Measurements from ENCODE around the gene RMRP.
A peak's percentile ranks its signal among the peaks of the same experiment; 100 is the strongest.

RMRP gene

GRCh38 chr9:35687306-35687705 lies 29.5 kb upstream of the RMRP start:
- H3K27me3 ChIP-seq (ENCODE audit: insufficient read depth, low read length) = no peaks in the 10 kb centered on the region
- peaks cover 48% of the 10 kb centered on the region for H3K4me1 ChIP-seq (ENCODE audit: control insufficient read depth, insufficient read depth, low read length, unreplicated experiment)
- H2AFZ ChIP-seq (ENCODE audit: low read length, unreplicated experiment) = no peak overlapping the region
- H3K36me3 ChIP-seq (ENCODE audit: insufficient read depth, low read length) = peaks cover 40% of the 10 kb centered on the region; the same call in 1 of the 2 replicates
- peaks cover 51% of the 10 kb centered on the region for H3K79me2 ChIP-seq (ENCODE audit: control insufficient read depth, insufficient read depth, low read length, unreplicated experiment)
- H3K4me3 ChIP-seq (ENCODE audit: low read depth, low read length) = peak overlapping the region; percentile 98
- 0 out of 2 replicates have a peak overlapping the region, but pooled peaks have one; percentile 91 for H3K27ac ChIP-seq (ENCODE audit: low read depth, low read length)

DNA sequence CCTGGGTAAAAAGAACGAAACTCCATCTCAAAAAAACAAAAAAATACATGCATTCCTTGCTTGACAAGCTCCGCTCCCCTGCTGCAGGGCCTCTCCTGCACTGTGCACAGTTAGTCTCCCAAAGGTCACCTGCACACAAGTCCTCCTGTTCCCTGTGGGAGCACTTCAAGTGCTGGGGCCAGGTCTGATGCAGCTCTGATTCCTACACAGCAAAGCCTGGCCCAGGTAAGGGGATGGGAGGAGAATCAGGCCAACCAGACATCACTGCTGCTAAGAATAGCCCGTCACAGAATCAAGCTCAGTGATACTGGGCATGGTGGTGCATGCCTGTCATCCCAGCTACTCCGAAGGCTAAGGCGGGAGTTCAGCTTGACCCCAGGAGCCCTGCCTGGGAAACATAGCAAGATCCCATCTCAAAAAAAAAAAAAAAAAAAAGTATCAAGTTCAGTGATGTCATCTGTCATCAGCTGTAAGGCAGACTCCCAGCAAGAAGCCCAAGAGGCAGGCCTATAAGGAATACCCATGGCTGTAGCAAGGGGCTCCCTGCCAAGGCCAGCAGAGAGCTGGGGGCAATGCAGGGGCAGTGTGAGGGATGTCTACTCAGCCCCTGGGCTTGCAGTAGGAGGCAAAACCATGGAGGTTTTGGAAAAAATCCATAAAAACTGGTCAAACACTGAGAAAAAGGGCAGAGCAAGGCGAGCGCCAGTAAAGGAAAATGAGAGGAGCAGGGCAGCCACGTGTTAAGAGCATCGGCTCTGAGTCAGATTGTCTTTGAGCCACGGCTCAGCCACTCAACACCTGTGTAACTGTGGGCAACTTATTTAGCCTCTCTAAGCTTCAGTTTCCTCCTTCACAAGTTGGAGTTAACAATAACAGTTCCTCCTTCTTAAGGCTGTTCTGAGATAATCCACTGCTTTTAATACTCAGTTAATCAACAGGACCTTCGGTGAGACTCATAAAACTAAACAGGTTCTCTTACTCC lies 28.7 kb upstream of the RMRP start:
- Histone ChIP-seq H3K4me1 (ENCODE audit: control insufficient read depth, insufficient read depth, low read length, unreplicated experiment) (peaks cover 54% of the 10 kb centered on the region), H3K79me2 (ENCODE audit: control insufficient read depth, insufficient read depth, low read length, unreplicated experiment) (peaks cover 51% of the 10 kb centered on the region), H3K4me3 (ENCODE audit: low read depth, low read length) (peak overlapping the region; percentile 98), H3K36me3 (ENCODE audit: insufficient read depth, low read length) (peaks cover 40% of the 10 kb centered on the region; the same call in 1 of the 2 replicates), H3K27me3 (ENCODE audit: insufficient read depth, low read length) (no peaks in the 10 kb centered on the region), H2AFZ (ENCODE audit: low read length, unreplicated experiment) (no peak overlapping the region), H3K27ac (ENCODE audit: low read depth, low read length) (0 out of 2 replicates have a peak overlapping the region, but pooled peaks have one; percentile 14)

DNA sequence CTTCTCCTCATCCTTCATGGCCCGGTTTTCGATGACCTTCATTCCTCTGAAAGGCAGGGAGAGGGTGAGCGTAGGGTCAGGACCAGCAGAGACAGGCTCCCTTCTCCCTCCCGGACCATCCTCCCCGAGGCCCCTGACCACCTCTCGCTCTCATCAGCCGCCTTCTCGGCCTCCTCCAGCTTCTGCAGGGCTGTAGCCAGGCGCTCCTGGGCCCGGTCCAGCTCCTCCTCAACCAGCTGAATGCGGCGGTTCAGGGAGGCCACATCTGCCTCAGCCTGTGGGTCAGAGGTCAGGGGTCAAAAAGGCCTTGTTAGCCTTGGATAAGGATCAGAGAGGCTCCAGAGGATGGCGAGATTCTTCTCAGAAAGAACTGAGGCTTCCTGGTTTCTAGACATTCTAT lies 27.7 kb upstream of the RMRP start:
- Histone ChIP-seq H3K27me3 (ENCODE audit: insufficient read depth, low read length) (no peaks in the 10 kb centered on the region), H3K27ac (ENCODE audit: low read depth, low read length) (no peak overlapping the region), H2AFZ (ENCODE audit: low read length, unreplicated experiment) (no peak overlapping the region), H3K4me1 (ENCODE audit: control insufficient read depth, insufficient read depth, low read length, unreplicated experiment) (peaks cover 57% of the 10 kb centered on the region), H3K4me3 (ENCODE audit: low read depth, low read length) (no peak overlapping the region; the same call in 1 of the 2 replicates), H3K79me2 (ENCODE audit: control insufficient read depth, insufficient read depth, low read length, unreplicated experiment) (peaks cover 51% of the 10 kb centered on the region), H3K36me3 (ENCODE audit: insufficient read depth, low read length) (peaks cover 40% of the 10 kb centered on the region; the same call in 1 of the 2 replicates)

DNA sequence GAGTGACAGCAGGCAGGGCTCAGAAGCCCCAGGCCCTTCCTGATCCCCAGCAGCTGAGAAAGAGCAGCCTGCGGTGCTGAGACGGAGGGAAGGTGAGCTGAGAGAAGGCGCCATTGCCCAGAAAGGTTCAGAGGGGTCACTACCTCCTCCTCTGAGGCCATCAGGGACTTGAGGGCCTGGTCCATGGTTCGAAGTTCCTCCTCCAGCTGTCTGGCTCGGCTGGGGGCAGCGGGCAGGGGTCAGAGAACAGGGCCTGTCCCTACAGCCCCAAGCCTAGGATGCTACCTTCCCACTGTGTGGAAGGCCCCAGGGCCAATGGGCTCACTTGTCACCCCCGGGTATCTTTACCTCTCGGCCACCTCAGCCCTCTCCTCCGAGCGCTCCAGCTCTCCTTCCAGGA lies 27.1 kb upstream of the RMRP start:
- Histone ChIP-seq H2AFZ (ENCODE audit: low read length, unreplicated experiment) (no peak overlapping the region), H3K4me1 (ENCODE audit: control insufficient read depth, insufficient read depth, low read length, unreplicated experiment) (peaks cover 57% of the 10 kb centered on the region), H3K4me3 (ENCODE audit: low read depth, low read length) (no peak overlapping the region), H3K27ac (ENCODE audit: low read depth, low read length) (no peak overlapping the region), H3K27me3 (ENCODE audit: insufficient read depth, low read length) (no peaks in the 10 kb centered on the region), H3K36me3 (ENCODE audit: insufficient read depth, low read length) (peaks cover 40% of the 10 kb centered on the region; the same call in 1 of the 2 replicates), H3K79me2 (ENCODE audit: control insufficient read depth, insufficient read depth, low read length, unreplicated experiment) (peaks cover 51% of the 10 kb centered on the region)

GRCh38 chr9:35683323-35683722 lies 25.5 kb upstream of the RMRP start:
- Histone ChIP-seq H3K79me2 (ENCODE audit: control insufficient read depth, insufficient read depth, low read length, unreplicated experiment) (peaks cover 35% of the 10 kb centered on the region), H3K27ac (ENCODE audit: low read depth, low read length) (peak overlapping the region; percentile 21; the same call in 1 of the 2 replicates), H2AFZ (ENCODE audit: low read length, unreplicated experiment) (no peak overlapping the region), H3K36me3 (ENCODE audit: insufficient read depth, low read length) (peaks cover 39% of the 10 kb centered on the region; the same call in 1 of the 2 replicates), H3K4me1 (ENCODE audit: control insufficient read depth, insufficient read depth, low read length, unreplicated experiment) (peaks cover 57% of the 10 kb centered on the region), H3K4me3 (ENCODE audit: low read depth, low read length) (no peak overlapping the region), H3K27me3 (ENCODE audit: insufficient read depth, low read length) (no peaks in the 10 kb centered on the region)

DNA sequence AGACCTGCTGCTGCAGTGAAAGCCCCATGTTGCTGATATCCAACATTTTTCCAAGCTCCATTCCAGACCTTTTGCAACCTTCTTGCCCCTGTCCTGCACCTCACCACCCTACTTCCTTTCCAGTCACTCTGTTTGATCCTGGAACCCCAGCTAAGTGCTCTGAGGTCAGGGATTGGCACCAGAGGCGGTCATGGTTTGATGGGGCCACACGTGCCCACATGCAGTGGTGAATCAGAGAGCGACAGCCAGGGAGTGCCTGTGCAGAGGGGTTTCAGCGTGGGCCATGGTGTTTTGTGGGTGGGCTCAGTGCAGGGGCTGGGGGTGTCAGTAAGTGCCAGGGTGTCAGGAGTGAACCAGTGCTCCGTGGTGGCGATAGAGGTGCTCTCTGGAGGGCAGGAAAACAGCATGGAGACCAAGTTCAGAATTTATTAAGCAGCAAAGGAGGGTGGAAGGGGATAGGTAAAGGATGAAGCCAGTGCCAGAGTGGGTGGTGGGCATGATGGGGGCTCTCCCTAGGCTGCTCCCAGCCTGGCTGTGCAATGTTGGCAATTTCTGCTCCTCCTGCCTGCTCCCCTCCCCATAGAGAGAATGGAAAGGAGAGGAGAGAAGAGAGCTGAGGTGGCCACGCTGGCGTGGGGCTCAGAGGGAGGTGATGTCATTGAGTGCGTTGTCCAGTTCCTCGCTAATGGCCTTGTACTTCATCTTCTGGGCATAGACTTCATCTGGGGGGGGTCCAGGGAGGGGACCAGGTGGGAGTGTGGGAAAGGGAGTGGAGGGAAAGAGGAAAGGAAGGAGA lies 24.9 kb upstream of the RMRP start:
- Histone ChIP-seq H3K27me3 (ENCODE audit: insufficient read depth, low read length) (no peaks in the 10 kb centered on the region), H3K36me3 (ENCODE audit: insufficient read depth, low read length) (peaks cover 33% of the 10 kb centered on the region; the same call in 1 of the 2 replicates), H3K27ac (ENCODE audit: low read depth, low read length) (no peak overlapping the region)

DNA sequence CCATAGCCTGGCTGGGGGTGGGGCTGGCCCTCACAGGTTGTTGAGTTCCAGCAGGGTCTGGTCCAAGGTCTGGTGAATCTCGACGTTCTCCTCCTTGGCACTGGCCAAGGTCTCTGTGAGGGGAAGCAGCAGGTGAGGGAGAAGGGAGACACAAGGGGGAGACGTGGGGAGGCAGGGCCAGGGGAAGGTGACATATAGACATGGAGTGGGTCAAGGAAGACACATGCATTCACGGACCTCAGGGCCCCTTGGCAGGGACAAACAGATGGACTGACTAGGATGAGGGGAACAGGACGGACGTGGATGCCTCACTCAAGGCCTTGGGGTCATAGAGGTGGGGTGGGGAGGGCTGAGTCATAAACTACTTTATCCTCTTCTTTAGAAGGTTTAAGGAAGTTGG lies 24.2 kb upstream of the RMRP start:
- H2AFZ ChIP-seq (ENCODE audit: low read length, unreplicated experiment) = no peak overlapping the region
- no peaks in the 10 kb centered on the region for H3K27me3 ChIP-seq (ENCODE audit: insufficient read depth, low read length)
- H3K79me2 ChIP-seq (ENCODE audit: control insufficient read depth, insufficient read depth, low read length, unreplicated experiment) = peaks cover 22% of the 10 kb centered on the region
- peaks cover 28% of the 10 kb centered on the region; the same call in 1 of the 2 replicates for H3K36me3 ChIP-seq (ENCODE audit: insufficient read depth, low read length)
- H3K4me3 ChIP-seq (ENCODE audit: low read depth, low read length) = no peak overlapping the region
- peaks cover 44% of the 10 kb centered on the region for H3K4me1 ChIP-seq (ENCODE audit: control insufficient read depth, insufficient read depth, low read length, unreplicated experiment)
- peak overlapping the region; percentile 6 for H3K27ac ChIP-seq (ENCODE audit: low read depth, low read length)

More for the DNA sequence above, 24.9 kb upstream of the RMRP start:
- Histone ChIP-seq H2AFZ (ENCODE audit: low read length, unreplicated experiment) (no peak overlapping the region), H3K4me1 (ENCODE audit: control insufficient read depth, insufficient read depth, low read length, unreplicated experiment) (peaks cover 50% of the 10 kb centered on the region), H3K79me2 (ENCODE audit: control insufficient read depth, insufficient read depth, low read length, unreplicated experiment) (peaks cover 29% of the 10 kb centered on the region), H3K4me3 (ENCODE audit: low read depth, low read length) (no peak overlapping the region)

DNA sequence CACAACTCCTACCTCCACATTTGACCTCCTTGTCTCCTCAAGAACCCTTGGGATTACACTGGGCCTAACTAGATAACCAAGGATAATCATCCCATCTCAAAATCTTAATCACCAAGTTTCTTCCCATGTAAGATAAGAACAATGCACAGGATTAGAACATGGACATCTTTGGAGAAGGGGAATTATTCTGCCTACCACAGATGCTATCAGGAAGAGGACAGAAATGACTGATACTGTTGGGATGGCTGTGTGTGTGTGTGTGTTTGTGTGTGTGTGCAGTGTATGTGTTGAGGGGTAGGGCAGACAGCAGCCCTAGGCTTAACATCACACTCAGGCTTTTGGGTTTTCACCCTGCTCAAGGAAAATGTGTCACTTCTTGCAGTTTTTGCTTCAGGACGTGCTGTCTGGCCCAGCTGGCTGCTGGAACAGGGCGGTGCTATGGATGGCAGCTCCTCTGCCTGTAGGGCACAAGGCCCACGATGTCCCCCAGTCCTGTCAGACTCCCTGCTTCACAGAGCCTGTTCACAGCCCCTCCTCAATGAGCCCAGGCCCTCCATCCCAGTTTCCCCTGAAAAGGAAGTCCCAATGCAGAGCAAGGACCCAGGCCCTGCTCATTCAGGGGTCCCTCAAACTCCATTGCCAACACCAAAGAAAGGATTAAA lies 23.7 kb upstream of the RMRP start:
- H2AFZ ChIP-seq (ENCODE audit: low read length, unreplicated experiment) = no peak overlapping the region
- no peak overlapping the region for H3K4me3 ChIP-seq (ENCODE audit: low read depth, low read length)
- H3K4me1 ChIP-seq (ENCODE audit: control insufficient read depth, insufficient read depth, low read length, unreplicated experiment) = peaks cover 38% of the 10 kb centered on the region
- H3K36me3 ChIP-seq (ENCODE audit: insufficient read depth, low read length) = peaks cover 23% of the 10 kb centered on the region; the same call in 1 of the 2 replicates
- H3K27ac ChIP-seq (ENCODE audit: low read depth, low read length) = peak overlapping the region; percentile 6
- no peaks in the 10 kb centered on the region for H3K27me3 ChIP-seq (ENCODE audit: insufficient read depth, low read length)
- H3K79me2 ChIP-seq (ENCODE audit: control insufficient read depth, insufficient read depth, low read length, unreplicated experiment) = peaks cover 16% of the 10 kb centered on the region

- Histone ChIP-seq H3K4me3 (ENCODE audit: low read depth, low read length) (no peak overlapping the region), H3K36me3 (ENCODE audit: insufficient read depth, low read length) (peaks cover 20% of the 10 kb centered on the region; the same call in 1 of the 2 replicates), H3K27me3 (ENCODE audit: insufficient read depth, low read length) (no peaks in the 10 kb centered on the region), H3K27ac (ENCODE audit: low read depth, low read length) (no peak overlapping the region), H3K4me1 (ENCODE audit: control insufficient read depth, insufficient read depth, low read length, unreplicated experiment) (peaks cover 38% of the 10 kb centered on the region), H2AFZ (ENCODE audit: low read length, unreplicated experiment) (no peak overlapping the region), H3K79me2 (ENCODE audit: control insufficient read depth, insufficient read depth, low read length, unreplicated experiment) (peaks cover 7% of the 10 kb centered on the region)
Observed at GRCh38 chr9:35680331-35681105, 22.7 kb upstream of the RMRP start.
